HCT116 (cell line): ENCODE data around the gene CHD2. TPM values are rescaled to one million over a fixed set of nuclear protein-coding genes. Genes with fewer than 3 reads are reported as not detected.
A peak's percentile ranks its signal among the peaks of the same experiment; 100 is the strongest.

Experiments
- ATAC-seq: fragments of 200-7000 bp; cut with Tn5 transposase; 2 replicates; pipeline ENCODE4 v1.9.1; 2020; ENCODE audit warnings: mild to moderate bottlenecking, moderate library complexity
- BruUV-seq: library from RNA; stranded (reverse); fragments of 400-500 nt; replicated peaks from 2 replicates; lab custom pipeline; 2021; lab: Mats Ljungman, UMichigan
- CTCF ChIA-PET: fragments of 300-600 bp; sonication (Branson Sonifier 250); formaldehyde crosslinking; loops from one replicate; lab custom pipeline; 2021; ENCODE audit warnings: antibody characterized with exemption; lab: Charles Lee
- POLR2A ChIA-PET: fragments of 300-600, 350-600 bp; sonication (Branson Sonifier 250); formaldehyde crosslinking; loops from one replicate; lab custom pipeline; 2021; ENCODE audit warnings: antibody characterized with exemption; lab: Charles Lee
- RAD21 ChIA-PET, 2 experiments: fragments of 300-600 bp; sonication (Branson Sonifier 250); formaldehyde crosslinking; loops; one replicate each; lab custom pipeline; 2023; ENCODE audit warnings: low total read pairs in 2 of 2; ENCODE audit not compliant: uncharacterized antibody in 2 of 2, unreplicated experiment in 2 of 2, low non-redundant PET in 1 of 2; lab: Charles Lee
- DNase-seq: peaks from one replicate; pipeline ENCODE4 v3.0.0-alpha.2; 2010; ENCODE audit warnings: low read depth, low spot score
- H2AFZ ChIP-seq: fragments of 200-600 bp; shearing (Covaris generic), sonication (generic); 2 replicates; pipeline ENCODE4 v1.6.1; 2017; ENCODE audit warnings: low read depth, mixed run types, mixed read lengths, antibody characterized with exemption, low read length; ENCODE audit not compliant: poor library complexity, severe bottlenecking
- H3K27ac ChIP-seq: 2 replicates; pipeline ENCODE4 v1.5.1; 2012; ENCODE audit warnings: low read depth, low read length
- H3K27me3 ChIP-seq: fragments of 200-600 bp; sonication (generic); 2 replicates; pipeline ENCODE4 v1.6.1; 2016; ENCODE audit warnings: mixed run types, low read length, mixed read lengths; ENCODE audit not compliant: insufficient read depth
- H3K36me3 ChIP-seq, 2 experiments: fragments of 200-500 bp in 1 of 2; fragments of 200-600 bp in 1 of 2; sonication (Bioruptor generic) in 1 of 2; sonication (generic) in 1 of 2; 2 replicates each; pipeline versions ENCODE4 v1.5.1 to v1.6.1; 2014 to 2016; ENCODE audit warnings: low read length in 2 of 2, inconsistent platforms in 1 of 2, mixed read lengths in 1 of 2, mixed run types in 1 of 2; ENCODE audit not compliant: insufficient read depth in 2 of 2, control insufficient read depth in 1 of 2
- H3K4me1 ChIP-seq, 2 experiments: fragments of 200-600 bp in 1 of 2; sonication (generic) in 1 of 2; 2 replicates each; pipeline versions ENCODE4 v1.5.1 to v1.6.1; 2012 to 2017; ENCODE audit warnings: low read length in 2 of 2, inconsistent platforms in 1 of 2, mild to moderate bottlenecking in 1 of 2, mixed read lengths in 1 of 2, mixed run types in 1 of 2, moderate library complexity in 1 of 2; ENCODE audit not compliant: insufficient read depth in 2 of 2, control insufficient read depth in 1 of 2
- H3K4me2 ChIP-seq: fragments of 200-600 bp; sonication (generic); 2 replicates; pipeline ENCODE4 v1.6.1; 2017; ENCODE audit warnings: mixed run types, low read length, mixed read lengths
- H3K4me3 ChIP-seq, 2 experiments: fragments of 200-600 bp in 1 of 2; sonication (generic) in 1 of 2; replicated peaks in 1 of 2; 2 replicates each; pipeline ENCODE4 v1.5.1; 2011 to 2016; ENCODE audit warnings: low read length in 2 of 2, control low read depth in 1 of 2, low read depth in 1 of 2, mild to moderate bottlenecking in 1 of 2, mixed read lengths in 1 of 2, mixed run types in 1 of 2
- H3K79me2 ChIP-seq: fragments of 200-600 bp; sonication (generic); 2 replicates; pipeline ENCODE4 v1.6.1; 2017; ENCODE audit warnings: mild to moderate bottlenecking, mixed run types, low read length, moderate library complexity, mixed read lengths; ENCODE audit not compliant: insufficient read depth
- H3K9ac ChIP-seq: fragments of 200-600 bp; sonication (generic); 2 replicates; pipeline ENCODE4 v1.6.1; 2016; ENCODE audit warnings: low read length, mixed read lengths
- H3K9me2 ChIP-seq: fragments of 200-600 bp; sonication (generic), shearing (Covaris generic); 2 replicates; pipeline ENCODE4 v1.6.1; 2017; ENCODE audit warnings: mixed run types, mild to moderate bottlenecking, moderate library complexity; ENCODE audit not compliant: insufficient read depth
- H3K9me3 ChIP-seq, 2 experiments: fragments of 200-500 bp in 1 of 2; fragments of 200-600 bp in 1 of 2; sonication (Bioruptor generic) in 1 of 2; sonication (generic) in 1 of 2; 2 replicates each; pipeline ENCODE4 v1.6.1; 2014 to 2017; ENCODE audit warnings: low read length in 2 of 2, mixed read lengths in 2 of 2, inconsistent platforms in 1 of 2, low read depth in 1 of 2, mild to moderate bottlenecking in 1 of 2, mixed run types in 1 of 2, moderate library complexity in 1 of 2; ENCODE audit not compliant: control insufficient read depth in 1 of 2, insufficient read depth in 1 of 2
- H4K20me1 ChIP-seq: fragments of 200-600 bp; sonication (generic), shearing (Covaris generic); 2 replicates; pipeline ENCODE4 v1.6.1; 2017; ENCODE audit warnings: mixed run types, mild to moderate bottlenecking, moderate library complexity; ENCODE audit not compliant: insufficient read depth
- ATF3 ChIP-seq: IDR thresholded peaks from 2 replicates; pipeline ENCODE4 v1.6.1; 2012
- CBX3 ChIP-seq: IDR thresholded peaks from 2 replicates; pipeline ENCODE4 v1.6.1; 2012; ENCODE audit warnings: low read depth
- CEBPB ChIP-seq: IDR thresholded peaks from 2 replicates; pipeline ENCODE4 v1.6.1; 2012; ENCODE audit warnings: low read depth
- CTCF ChIP-seq, 3 experiments: fragments of 200-600 bp in 1 of 3; sonication (generic) in 1 of 3; IDR thresholded peaks in 2 of 3; conservative IDR thresholded peaks in 1 of 3; 2 replicates each; pipeline ENCODE4 v1.5.1; 2012 to 2017; ENCODE audit warnings: low read depth in 2 of 3, low read length in 2 of 3, antibody characterized with exemption in 1 of 3, borderline replicate concordance in 1 of 3, control low read depth in 1 of 3, mild to moderate bottlenecking in 1 of 3, mixed read lengths in 1 of 3, mixed run types in 1 of 3, moderate library complexity in 1 of 3; ENCODE audit not compliant: insufficient read depth in 1 of 3
- EGR1 ChIP-seq: IDR thresholded peaks from 2 replicates; pipeline ENCODE4 v1.6.1; 2012; ENCODE audit warnings: low read depth
- EZH2 ChIP-seq: fragments of 200-600 bp; sonication (generic); IDR thresholded peaks from 2 replicates; pipeline ENCODE4 v1.6.1; 2017; ENCODE audit warnings: antibody characterized with exemption, mixed run types
- EZH2phosphoT487 ChIP-seq: fragments of 200-600 bp; IDR thresholded peaks from 2 replicates; pipeline ENCODE4 v1.6.1; 2018; ENCODE audit warnings: antibody characterized with exemption, borderline replicate concordance
- JUND ChIP-seq: IDR thresholded peaks from 2 replicates; pipeline ENCODE4 v1.6.1; 2012
- POLR2A ChIP-seq: IDR thresholded peaks from 2 replicates; pipeline ENCODE4 v1.7.0; 2011; ENCODE audit warnings: borderline replicate concordance; ENCODE audit not compliant: insufficient read depth, insufficient read length; ENCODE audit errors: extremely low read depth
- POLR2AphosphoS5 ChIP-seq: IDR thresholded peaks from 2 replicates; pipeline ENCODE4 v1.6.1; 2011; ENCODE audit warnings: mild to moderate bottlenecking, low read depth, low read length, moderate library complexity
- RAD21 ChIP-seq: IDR thresholded peaks from 2 replicates; pipeline ENCODE4 v1.6.1; 2012; ENCODE audit warnings: low read depth, mild to moderate bottlenecking
- SIN3A ChIP-seq: IDR thresholded peaks from 2 replicates; pipeline ENCODE4 v1.6.1; 2012; ENCODE audit warnings: low read depth
- SP1 ChIP-seq: IDR thresholded peaks from 2 replicates; pipeline ENCODE4 v1.6.1; 2012; ENCODE audit warnings: low read depth
- SRF ChIP-seq: IDR thresholded peaks from 2 replicates; pipeline ENCODE4 v1.6.1; 2012; ENCODE audit warnings: low read depth
- TCF7L2 ChIP-seq: IDR thresholded peaks from 2 replicates; pipeline ENCODE4 v1.7.0; 2011; ENCODE audit warnings: borderline replicate concordance, inconsistent platforms; ENCODE audit not compliant: insufficient read depth, insufficient read length; ENCODE audit errors: extremely low read depth
- ZBTB33 ChIP-seq: IDR thresholded peaks from 2 replicates; pipeline ENCODE4 v1.6.1; 2011; ENCODE audit warnings: mild to moderate bottlenecking, low read length, moderate library complexity; ENCODE audit not compliant: insufficient replicate concordance; ENCODE audit errors: extremely low read depth
- intact Hi-C: fragments of 100-400 bp; cut with micrococcal nuclease; formaldehyde crosslinking; loops from 2 replicates; pipeline ENCODE4 v1.10.0; 2022
- total RNA-seq: library from RNA; stranded (reverse); gene quantifications from one replicate; pipeline ENCODE4 v1.2.1, GENCODE V29; 2021; ENCODE audit not compliant: unreplicated experiment

Gene CHD2
- total RNA-seq, 1 experiment from 2014 or later: 116 TPM

- Histone ChIP-seq H3K9ac (peak overlapping the region; percentile 87), H2AFZ (no peak overlapping the region), H3K4me2 (peak overlapping the region; percentile 82), H3K4me3 (peak overlapping the region; percentile 69 to 71), H3K4me1 (peaks cover 52 to 70% of the 10 kb centered on the region in 2 experiments), H3K27me3 (no peaks in the 10 kb centered on the region), H3K9me2 (no peaks in the 10 kb centered on the region), H3K36me3 (no peaks in the 10 kb centered on the region; a peak in 2 of 4 replicates), H3K27ac (peak overlapping the region; percentile 97), H4K20me1 (peaks cover 2% of the 10 kb centered on the region; the same call in 1 of the 2 replicates), H3K79me2 (peaks cover 91% of the 10 kb centered on the region), H3K9me3 (no peaks in the 10 kb centered on the region)
- peak; percentile 10 for ATAC-seq
- RAD21 ChIA-PET: no interaction called here
- no peak for DNase-seq
- CTCF ChIA-PET: no interaction called here
- intact Hi-C loops: loop anchor here (5.0 kb wide), 1 partner anchor 81 kb away; no protein-coding TSS in a partner anchor
- POLR2A ChIA-PET: interaction anchor here (0.6 to 5.2 kb wide), 12 partner anchors 9 to 106 kb away, joined by 3 to 93 read pairs (median 4); no protein-coding TSS in a partner anchor
- TSS peak; percentile 95 for BruUV-seq
- TF ChIP-seq ATF3 (no peak), POLR2A (peak; percentile 12), CTCF (IDR thresholded peaks at IDR 0.05 in 2 of 3, conservative IDR thresholded peaks at IDR 0.05 in 1 of 3; ENCODE audit: borderline replicate concordance in 1 of 3, insufficient read depth in 1 of 3, low read depth in 2 of 3, low read length in 2 of 3) (0 out of 6 replicates have a peak, but pooled peaks of 1 of the 3 experiments have one; percentile 5)
Observed at GRCh38 chr15:92903631-92903965, 3.5 kb downstream of the CHD2 start.

GRCh38 chr15:92903966-92904721 is 4.0 kb downstream of the CHD2 start:
- RAD21 ChIA-PET: no interaction called here
- intact Hi-C loops: loop anchor here (1.0 to 5.0 kb wide), 2 partner anchors 82 to 100 kb away; no protein-coding TSS in a partner anchor
- peak; percentile 100 for TF ChIP-seq TCF7L2
- TF ChIP-seq EZH2phosphoT487: no peak
- TF ChIP-seq JUND: peak; percentile 65
- TF ChIP-seq POLR2AphosphoS5: peak; percentile 98
- TF ChIP-seq SIN3A: peak; percentile 80
- peak; percentile 65 for TF ChIP-seq ZBTB33
- TF ChIP-seq SP1: peak; percentile 93
- peak; percentile 84 for TF ChIP-seq EGR1
- 0 out of 2 replicates have a peak, but pooled peaks have one; percentile 21 for TF ChIP-seq RAD21
- no peak for TF ChIP-seq EZH2
- TF ChIP-seq SRF: peak; percentile 62; the same call in 1 of the 2 replicates
- TF ChIP-seq CEBPB: no peak; the same call in 1 of the 2 replicates
- TF ChIP-seq CBX3: peak; percentile 81

More at GRCh38 chr15:92903966-92904721, 4.0 kb downstream of the CHD2 start:
- Histone ChIP-seq H3K27me3 (no peaks in the 10 kb centered on the region), H3K36me3 (no peaks in the 10 kb centered on the region; a peak in 3 of 4 replicates), H3K27ac (peak overlapping the region; percentile 97), H3K79me2 (peaks cover 91% of the 10 kb centered on the region), H3K9me2 (no peaks in the 10 kb centered on the region), H4K20me1 (peaks cover 2% of the 10 kb centered on the region; the same call in 1 of the 2 replicates), H3K4me1 (peaks cover 48 to 70% of the 10 kb centered on the region in 2 experiments), H3K4me3 (peak overlapping the region; percentile 69 to 72), H3K9me3 (no peaks in the 10 kb centered on the region), H3K9ac (peak overlapping the region; percentile 87), H3K4me2 (peak overlapping the region; percentile 82), H2AFZ (no peak overlapping the region)
- DNase-seq (peak; percentile 96), ATAC-seq (peak; percentile 86)
- BruUV-seq: no TSS peak
- CTCF ChIA-PET: no interaction called here
- POLR2A ChIA-PET: interaction anchor here (0.6 to 5.2 kb wide), 13 partner anchors 10 to 106 kb away, joined by 3 to 93 read pairs (median 4); no protein-coding TSS in a partner anchor
